Coronary artery (tissue), 2 donors: ENCODE measurements around the gene POU6F1.

Experiments
- DNase-seq: peaks from one replicate; pipeline ENCODE4 v3.0.0-alpha.2; 2017; ENCODE audit warnings: low spot score
- H3K27ac ChIP-seq, 2 donors: fragments of 200-600 bp; sonication (generic); one replicate each; pipeline ENCODE4 v1.5.1; 2016 to 2019
- H3K4me3 ChIP-seq: fragments of 200-600 bp; sonication (generic); 2 replicates; pipeline ENCODE4 v1.5.1; 2016; ENCODE audit warnings: mild to moderate bottlenecking, moderate library complexity
- TF ChIP-seq, protein P1 (sequence below): fragments of 200-600 bp; sonication (generic); IDR thresholded peaks from one replicate; pipeline ENCODE4 v1.5.1; 2019; ENCODE audit warnings: antibody characterized with exemption

Gene POU6F1

DNA sequence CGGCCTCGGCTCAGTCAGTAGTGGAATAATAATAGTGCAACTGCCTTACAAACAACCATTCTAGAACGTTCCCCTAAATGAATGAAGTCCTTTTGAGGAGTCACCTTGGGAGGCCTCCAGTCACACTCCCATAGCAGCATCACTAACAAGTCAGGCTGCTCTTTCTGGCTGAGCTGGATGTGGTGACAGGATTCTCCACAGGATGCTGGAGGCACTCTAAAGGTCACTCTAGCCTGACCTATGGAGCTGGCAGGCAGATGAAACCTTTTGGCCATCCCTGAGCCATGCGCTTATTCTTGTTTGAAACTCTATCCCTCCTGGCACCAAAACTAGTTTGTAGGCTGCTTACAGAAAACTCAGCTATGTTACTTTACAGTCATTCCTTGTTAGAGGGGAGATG lies 27.0 kb downstream of the POU6F1 start:
- TF ChIP-seq, protein P1, sequence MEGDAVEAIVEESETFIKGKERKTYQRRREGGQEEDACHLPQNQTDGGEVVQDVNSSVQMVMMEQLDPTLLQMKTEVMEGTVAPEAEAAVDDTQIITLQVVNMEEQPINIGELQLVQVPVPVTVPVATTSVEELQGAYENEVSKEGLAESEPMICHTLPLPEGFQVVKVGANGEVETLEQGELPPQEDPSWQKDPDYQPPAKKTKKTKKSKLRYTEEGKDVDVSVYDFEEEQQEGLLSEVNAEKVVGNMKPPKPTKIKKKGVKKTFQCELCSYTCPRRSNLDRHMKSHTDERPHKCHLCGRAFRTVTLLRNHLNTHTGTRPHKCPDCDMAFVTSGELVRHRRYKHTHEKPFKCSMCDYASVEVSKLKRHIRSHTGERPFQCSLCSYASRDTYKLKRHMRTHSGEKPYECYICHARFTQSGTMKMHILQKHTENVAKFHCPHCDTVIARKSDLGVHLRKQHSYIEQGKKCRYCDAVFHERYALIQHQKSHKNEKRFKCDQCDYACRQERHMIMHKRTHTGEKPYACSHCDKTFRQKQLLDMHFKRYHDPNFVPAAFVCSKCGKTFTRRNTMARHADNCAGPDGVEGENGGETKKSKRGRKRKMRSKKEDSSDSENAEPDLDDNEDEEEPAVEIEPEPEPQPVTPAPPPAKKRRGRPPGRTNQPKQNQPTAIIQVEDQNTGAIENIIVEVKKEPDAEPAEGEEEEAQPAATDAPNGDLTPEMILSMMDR, result no peak
- H3K27ac ChIP-seq, result no peak overlapping the region
- no peak for DNase-seq
- H3K4me3 ChIP-seq, result no peak overlapping the region

DNA sequence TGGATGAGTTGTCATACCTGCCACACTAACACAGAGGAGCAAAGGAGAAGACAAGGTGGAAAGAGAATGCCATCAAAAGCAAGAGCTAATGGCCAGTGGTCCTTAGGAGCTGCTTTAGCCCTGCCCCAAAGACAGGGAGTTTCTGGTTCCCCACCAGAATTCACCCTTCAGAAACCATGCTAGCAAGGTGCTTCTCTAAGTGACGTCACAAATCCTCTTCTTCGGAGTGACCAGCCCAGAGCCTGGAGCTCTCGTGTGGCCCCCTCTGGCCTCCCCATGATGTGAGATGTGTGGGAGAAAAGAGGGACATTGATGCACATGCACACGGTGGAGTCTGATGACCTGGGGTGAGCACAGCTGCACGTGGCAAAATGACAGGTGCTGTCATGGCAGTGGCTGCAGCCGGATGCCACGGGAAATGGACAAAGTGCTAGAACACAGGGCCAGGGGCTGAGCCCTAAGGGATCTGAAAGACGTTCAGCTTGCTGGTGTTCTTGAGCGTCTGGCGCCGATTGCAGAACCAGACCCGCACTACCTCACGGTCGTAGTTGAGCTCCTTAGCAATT lies 28.0 kb downstream of the POU6F1 start:
- TF ChIP-seq, protein P1, result no peak
- Histone ChIP-seq H3K27ac (no peak overlapping the region), H3K4me3 (no peak overlapping the region)
- DNase-seq, result no peak

DNA sequence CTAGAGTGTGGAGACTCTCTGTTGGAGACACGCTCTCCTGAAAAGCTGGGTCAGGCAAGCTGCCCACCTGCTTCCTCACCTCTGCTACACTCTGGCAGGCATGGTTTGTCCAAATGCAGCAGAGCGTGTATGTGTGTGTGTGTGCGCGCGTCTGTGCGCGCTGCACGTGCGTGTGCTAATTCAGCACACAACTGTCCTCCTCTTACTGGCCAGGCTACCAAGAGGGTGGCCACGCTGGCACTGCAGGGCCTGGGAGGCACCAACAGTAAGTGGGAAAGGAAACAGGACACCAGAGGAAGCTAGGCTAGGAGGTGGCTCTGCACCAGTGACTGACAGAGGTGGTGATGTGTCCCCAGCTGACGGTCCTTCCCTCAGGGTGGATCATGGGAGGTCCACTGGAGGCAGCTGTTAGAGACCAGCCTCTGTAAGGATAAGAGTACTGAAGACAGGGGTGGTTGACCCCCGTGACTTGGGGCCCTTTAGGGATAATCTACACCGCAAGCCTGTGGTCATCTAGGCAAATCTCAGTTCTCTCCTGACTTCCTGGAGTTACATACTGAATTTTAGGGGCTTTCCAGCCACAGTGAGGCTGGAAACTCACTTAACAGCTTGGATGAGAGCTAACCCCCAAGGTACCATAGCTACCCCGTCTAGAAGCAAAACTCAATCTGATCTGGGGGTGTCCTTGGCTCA lies 29.4 kb downstream of the POU6F1 start:
- DNase-seq, result no peak
- H3K4me3 ChIP-seq, result no peak overlapping the region
- no peak overlapping the region for H3K27ac ChIP-seq
- TF ChIP-seq, protein P1, result no peak

DNA sequence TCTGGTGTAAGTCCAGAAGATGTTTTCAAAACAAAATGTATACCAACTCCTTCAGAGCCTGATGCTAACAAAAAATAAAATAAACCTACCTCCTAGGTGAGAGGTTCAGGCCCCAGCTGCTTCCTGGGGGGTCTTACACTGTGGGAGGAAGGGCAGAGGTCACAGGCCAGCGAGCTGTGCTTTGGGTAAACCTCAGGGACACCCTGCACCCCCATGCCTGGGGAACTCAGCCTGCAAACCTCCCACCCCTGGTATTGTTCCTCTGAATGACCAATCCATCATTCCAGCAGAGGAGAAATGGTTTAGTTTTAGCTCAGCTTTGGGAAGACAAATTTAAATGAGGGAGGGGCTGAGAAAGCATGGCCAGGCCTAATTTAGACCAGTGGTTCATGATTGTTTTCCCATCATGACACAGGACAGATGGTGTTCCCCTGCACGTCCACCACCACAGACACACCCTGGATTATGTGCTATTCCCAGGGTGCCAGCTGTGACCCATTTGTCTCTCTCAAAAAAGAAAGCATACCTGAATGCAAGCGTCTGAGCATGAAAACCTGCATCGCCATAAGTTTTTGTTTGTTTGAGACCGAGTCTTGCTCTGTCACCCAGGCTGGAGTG lies 30.4 kb downstream of the POU6F1 start:
- no peak for DNase-seq
- no peak overlapping the region for H3K27ac ChIP-seq
- TF ChIP-seq, protein P1, result no peak
- H3K4me3 ChIP-seq, result no peak overlapping the region

DNA sequence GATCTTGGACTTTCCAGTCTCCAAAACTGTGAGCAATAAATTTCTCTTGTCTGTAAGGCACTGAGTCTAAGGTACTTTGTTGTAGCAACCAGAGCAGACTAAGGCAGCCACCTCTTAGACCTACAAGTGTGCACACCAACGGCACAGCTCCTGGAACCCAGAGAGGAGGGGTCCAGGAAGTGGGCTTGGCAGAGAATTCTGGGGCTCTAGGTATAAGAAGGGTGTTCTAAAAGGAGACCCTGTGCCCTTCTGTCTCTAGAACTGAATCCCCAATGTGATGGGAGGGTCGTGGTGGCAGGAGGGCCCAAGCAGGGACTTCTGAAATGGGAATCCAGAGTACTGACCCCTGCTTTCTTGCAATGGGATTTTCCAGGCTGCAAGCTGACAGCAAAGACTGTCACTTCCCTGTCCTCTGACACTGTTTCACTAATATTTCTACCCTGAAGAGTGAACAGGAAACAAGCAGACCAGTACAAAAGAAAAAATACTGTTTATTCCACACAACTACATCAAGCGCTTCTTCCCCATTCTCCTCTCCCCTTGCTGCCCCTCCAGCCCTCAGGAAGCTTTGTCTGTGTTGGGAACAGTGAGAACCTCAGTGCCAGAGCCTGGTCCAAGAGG lies 31.3 kb downstream of the POU6F1 start:
- Histone ChIP-seq H3K27ac (no peak overlapping the region), H3K4me3 (no peak overlapping the region)
- DNase-seq, result no peak
- TF ChIP-seq, protein P1, result no peak

DNA sequence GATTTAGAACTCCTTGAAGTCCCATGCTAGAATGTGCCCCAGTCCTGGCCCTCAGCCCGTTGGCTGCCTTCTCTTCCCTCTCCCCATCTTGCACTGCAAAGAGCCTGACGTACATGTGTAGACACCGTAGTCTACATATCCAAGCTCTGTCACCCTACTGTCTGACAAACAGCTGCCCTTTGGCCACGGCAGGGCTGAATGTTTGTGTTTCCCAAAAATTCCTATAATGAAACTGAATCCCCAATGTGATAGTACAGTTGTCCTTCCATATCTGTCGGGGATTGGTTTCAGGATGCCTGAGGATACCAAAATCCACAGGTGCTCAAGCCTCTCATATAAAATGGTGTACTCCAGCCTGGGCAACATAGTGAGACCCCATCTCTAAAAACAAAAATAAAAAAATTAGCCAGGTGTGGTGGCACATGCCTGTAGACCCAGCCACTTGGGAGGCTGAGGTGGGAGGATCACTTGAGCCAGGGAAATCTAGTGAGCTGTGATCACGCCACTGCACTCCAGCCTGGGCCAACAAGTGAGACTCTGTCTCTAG lies 32.6 kb downstream of the POU6F1 start:
- H3K27ac ChIP-seq, result no peak overlapping the region
- no peak for DNase-seq
- TF ChIP-seq, protein P1, result no peak
- no peak overlapping the region for H3K4me3 ChIP-seq
